8988T (cell line): ENCODE results near the gene HES7.
A peak's percentile ranks its signal among the peaks of the same experiment; 100 is the strongest.
"Not testable (repeated sequence)": the region's sequence is repeated elsewhere in the genome, so short reads cannot be mapped to it uniquely, and the experiment has no call there.

Experiments
- DNase-seq: peaks from one replicate; pipeline ENCODE4 v3.0.0; 2011

Gene HES7

GRCh38 chr17:8123695-8124349 is at the start of gene HES7:
HES7 (minus strand) TSS chr17:8124106; CDS start chr17:8124084, 22 bp downstream.
- DNase-seq = peak; percentile 49

DNA sequence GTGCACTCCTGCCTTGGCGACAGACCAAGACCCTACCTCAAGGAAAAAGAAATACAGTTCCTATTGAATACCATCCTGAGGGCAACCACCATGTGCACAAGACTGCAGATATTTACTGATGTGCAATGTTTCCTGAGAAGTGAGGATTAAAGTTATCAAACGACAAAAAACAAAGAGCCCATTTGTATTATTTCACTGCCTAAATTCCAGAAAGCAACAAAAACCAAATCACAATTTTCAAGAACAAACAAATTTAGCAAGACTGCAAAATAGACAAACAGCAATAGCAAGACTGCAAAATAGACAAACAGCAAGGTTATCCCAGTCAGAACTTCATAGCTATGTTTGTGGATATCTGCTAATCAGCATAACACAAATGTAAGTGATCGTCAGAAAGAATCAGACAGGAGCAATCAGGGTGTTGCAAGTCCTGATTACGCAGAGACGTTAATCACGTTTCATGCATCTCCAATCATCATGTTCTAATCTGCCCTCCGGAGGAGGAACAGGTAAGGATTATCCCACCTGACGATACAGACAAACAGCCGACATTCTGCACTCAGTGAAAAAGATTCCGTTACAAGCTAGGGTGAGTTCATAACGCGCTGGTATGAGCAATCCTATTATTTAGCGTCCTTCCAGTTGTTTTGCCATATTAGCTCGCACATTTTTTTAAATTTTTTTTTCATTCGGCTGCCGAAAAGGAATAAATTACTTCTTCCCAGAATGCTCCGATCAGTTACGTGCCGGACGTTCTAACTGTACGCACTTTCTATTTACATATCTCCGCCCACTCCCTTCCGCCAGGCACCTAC is 49.4 kb upstream of the HES7 start:
- DNase-seq = no peak

GRCh38 chr17:8170186-8170585 is 46.3 kb upstream of the HES7 start:
- DNase-seq = not testable (repeated sequence)

DNA sequence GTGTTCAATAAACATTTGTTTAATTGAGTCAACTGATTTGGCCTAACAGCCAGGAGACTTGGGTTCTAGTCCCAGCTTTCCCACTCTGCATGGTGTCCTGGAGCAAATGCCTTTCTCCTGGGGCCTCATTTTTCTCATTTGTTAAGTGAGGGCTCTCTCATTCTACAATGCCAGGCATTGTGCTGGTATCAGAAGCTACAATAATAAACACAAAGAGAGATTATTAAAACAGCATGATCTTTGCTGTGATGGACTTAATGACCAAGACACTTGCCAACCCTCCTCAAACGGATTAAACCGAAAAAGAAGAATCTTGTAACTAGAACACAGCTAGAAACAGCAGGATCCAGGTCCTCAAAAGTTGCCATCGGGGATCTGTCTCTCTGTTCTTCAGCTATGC is 43.6 kb upstream of the HES7 start:
- DNase-seq = no peak

GRCh38 chr17:8166731-8167130 is 42.8 kb upstream of the HES7 start:
- DNase-seq = no peak

GRCh38 chr17:8164815-8165131 is 40.9 kb upstream of the HES7 start:
- DNase-seq = no peak

DNA sequence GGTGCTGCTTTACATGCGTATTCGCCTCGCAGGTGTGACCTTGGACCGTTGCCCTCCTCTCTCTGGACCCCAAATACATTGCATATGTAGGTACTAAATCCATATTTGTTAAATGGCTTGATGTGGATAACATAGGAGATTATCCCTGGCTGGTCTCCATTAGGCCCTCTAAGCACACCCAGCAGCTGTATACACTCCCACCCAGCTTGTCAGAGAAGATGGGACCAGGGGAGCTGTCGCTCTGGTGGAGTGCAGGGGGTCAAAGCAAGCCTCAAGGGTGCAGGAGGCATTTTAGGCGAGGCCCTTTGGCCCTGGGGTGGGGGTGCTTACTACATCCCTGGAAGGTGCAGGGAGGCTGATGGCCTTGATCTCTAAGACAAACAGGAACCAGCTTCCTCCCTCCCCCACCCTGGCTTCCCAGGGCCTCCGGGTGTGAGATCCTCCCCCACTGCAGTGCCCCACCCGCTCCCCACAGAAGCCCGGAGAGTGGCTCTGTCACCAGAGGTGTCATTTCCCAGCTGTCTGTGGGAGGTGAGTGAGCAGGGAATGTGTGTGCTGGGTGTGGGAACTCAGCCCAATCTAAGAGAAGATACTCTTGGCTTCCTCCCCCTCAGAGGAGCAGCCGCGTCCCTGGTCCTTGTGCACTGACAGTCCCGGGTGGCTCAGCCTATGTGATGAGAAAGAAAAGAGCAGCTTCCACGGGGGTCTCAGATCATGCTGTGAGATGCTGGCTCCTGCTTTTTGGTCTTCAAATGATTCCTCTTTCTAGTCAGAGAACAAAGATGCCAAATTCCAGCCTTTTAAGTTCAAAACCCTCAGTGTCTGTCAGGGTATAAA is 40.3 kb upstream of the HES7 start:
- no peak for DNase-seq

DNA sequence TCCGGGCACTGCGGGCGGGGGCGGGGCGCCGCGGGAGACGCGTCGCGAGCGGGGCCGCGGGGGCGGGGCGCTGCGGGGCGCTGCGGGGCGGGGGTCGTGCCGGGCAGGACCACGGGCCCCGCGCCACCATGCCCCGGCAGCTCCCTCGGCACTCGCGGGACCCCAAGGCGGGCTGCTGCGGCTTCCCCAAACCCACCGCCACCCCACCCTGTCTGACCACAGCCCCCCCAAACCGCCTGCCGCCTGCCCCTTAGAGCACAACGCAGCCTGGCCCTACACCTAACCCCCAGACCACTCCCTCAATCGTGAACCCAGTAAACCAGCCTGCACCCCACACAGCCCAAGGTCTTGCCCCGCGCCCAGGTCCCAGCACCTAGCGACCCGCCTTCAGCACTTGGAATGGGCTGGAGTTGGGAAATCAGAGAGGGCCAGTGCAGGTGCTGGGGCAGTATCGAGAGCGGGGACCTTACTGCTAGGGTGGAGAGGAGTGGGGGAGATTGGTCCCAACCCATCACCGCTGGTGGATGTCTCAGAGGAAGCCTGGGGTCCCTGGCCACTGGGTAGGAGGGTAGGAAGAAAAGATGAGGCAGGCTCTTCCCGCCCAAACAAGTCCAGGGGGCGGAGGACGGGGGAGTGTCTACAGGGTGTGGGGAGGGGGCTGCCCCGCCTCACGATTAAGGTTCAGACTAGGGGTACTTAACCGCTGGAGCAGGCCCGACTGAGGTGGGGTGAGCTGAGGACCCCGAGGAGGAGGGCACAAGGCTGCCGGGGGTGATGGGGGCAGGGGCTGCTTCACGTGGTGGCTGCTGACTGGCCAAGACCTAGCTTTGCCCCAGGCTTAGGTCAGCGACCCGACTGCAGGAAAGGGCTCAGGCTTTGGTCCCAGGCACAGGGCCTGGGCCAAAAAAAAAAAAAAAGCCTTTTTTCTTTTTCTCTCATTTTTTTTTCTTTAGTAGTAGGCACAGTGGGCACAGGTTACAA is 39.4 kb upstream of the HES7 start:
- DNase-seq = peak; percentile 54

- DNase-seq = no peak
These were observed 38.5 kb upstream of the HES7 start, which contains the start of gene VAMP2 for GRCh38 chr17:8162233-8162996. VAMP2 (minus strand) TSS chr17:8162948; CDS start chr17:8162879, 69 bp downstream.

- DNase-seq = no peak
These were observed 37.7 kb upstream of the HES7 start for GRCh38 chr17:8161289-8162232.

DNA sequence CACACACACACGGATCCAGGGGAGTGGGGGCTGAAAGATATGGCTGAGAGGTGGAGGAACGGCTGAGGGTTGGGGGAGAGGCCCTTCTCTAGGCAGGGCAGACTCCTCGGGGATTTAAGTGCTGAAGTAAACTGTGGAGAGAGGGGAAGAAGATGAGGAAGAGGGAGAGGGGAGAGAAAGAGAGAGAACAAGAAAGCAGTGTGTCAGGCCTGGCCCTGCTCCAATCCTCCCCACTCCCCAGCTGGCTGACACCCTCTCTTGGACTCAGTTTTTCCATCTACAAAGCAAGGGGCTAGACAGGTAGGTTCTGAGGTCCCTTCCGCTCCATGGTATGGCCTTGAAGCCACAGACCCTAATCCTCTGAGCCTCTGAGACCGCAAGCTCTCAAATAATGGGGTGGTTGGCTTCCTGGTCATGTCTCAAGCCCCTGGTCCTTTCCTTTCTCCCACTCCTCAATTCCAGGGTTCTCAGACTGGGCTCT is 36.9 kb upstream of the HES7 start:
- DNase-seq = no peak

- DNase-seq = no peak
These were observed 36.3 kb upstream of the HES7 start for GRCh38 chr17:8160224-8160577.

GRCh38 chr17:8159459-8160223 is 35.7 kb upstream of the HES7 start:
- no peak for DNase-seq

DNA sequence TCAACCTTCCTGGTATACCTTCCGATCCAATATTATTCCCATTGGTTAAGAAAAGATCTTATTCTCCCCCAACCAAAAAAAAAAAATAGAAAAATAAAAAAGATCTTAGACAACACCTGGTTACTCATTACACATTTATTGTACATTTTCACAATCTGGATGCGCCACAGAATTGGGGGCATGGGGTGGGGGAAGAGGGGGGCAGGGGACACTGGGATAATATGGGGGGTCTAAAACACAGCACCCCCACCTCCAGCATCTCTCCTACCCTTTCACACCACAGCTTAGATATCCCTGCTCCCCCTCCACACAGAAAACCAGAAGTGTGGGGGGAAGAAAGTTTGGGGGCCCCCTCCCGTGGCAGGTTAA is 35.1 kb upstream of the HES7 start:
- no peak for DNase-seq

GRCh38 chr17:8158267-8159031 is 34.5 kb upstream of the HES7 start:
- DNase-seq = peak; percentile 76

DNA sequence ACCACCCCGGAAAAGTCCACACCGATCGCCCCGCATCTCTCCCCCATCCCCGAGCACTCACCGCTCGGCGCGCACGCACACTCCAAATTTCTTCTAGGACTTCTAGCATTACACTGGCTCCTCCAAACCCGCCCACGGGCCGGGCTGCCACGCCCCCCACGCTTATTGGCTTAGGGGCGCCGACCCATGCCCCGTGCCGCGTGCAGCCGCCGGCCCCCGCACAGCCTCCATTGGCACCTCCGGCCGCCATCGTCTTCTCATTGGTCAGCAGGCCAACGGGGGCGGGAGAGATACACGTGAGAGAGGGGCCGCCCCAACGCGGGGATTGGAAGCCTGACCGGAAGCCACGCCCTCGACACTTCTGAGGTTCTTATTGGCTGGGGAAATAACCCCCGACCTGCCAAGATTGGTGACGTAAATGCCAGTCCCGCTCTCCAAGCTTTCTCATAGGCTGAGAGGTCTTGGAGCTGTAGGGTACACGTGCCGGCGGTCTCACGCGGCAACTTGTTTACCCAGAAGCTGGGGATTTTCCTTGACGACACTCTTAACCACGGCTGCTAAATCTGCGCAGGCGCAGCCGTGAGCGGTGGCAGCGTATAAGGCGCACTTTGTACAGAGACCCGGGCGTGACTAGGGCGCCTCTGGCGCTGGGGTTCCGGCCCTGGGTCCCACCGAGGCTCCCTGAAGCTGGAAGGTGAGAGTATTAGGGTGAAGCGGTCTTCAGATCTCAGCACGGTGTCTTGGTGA is 32.5 kb upstream of the HES7 start:
- peak; percentile 88 for DNase-seq

- DNase-seq = no peak
These were observed 32.0 kb upstream of the HES7 start for GRCh38 chr17:8155996-8156245.
